CD4-positive, alpha-beta T cell treated with Interleukin-1 beta for 1 hour (primary cell): ENCODE measurements around the gene TSPAN33.
"Not testable (repeated sequence)": the region's sequence is repeated elsewhere in the genome, so short reads cannot be mapped to it uniquely, and the experiment has no call there.

Experiments
- DNase-seq, 2 donors: peaks; one replicate each; pipeline ENCODE4 v3.0.0-alpha.2; 2020 to 2022

The TSPAN33 gene

GRCh38 chr7:129209067-129209926 lies 64.8 kb downstream of the TSPAN33 start:
- no peak for DNase-seq

GRCh38 chr7:129210256-129210988 lies 65.9 kb downstream of the TSPAN33 start:
- DNase-seq: peak; percentile 48 to 67

GRCh38 chr7:129210989-129211312 lies 66.4 kb downstream of the TSPAN33 start:
- no peak for DNase-seq

- DNase-seq: no peak
These were observed 67.6 kb downstream of the TSPAN33 start for GRCh38 chr7:129212126-129212525.

- no peak for DNase-seq
These were observed 68.1 kb downstream of the TSPAN33 start for GRCh38 chr7:129212596-129212995.

GRCh38 chr7:129213828-129214227 lies 69.3 kb downstream of the TSPAN33 start:
- no peak for DNase-seq

GRCh38 chr7:129215691-129216090 lies 71.2 kb downstream of the TSPAN33 start:
- DNase-seq: not testable (repeated sequence)

- not testable (repeated sequence) for DNase-seq
These were observed 71.7 kb downstream of the TSPAN33 start for GRCh38 chr7:129216101-129216715.

- not testable (repeated sequence) for DNase-seq
These were observed 72.4 kb downstream of the TSPAN33 start for GRCh38 chr7:129216821-129217416.

GRCh38 chr7:129218514-129219062 lies 74.1 kb downstream of the TSPAN33 start:
- peak; percentile 77 to 82 for DNase-seq

GRCh38 chr7:129219166-129219565 lies 74.7 kb downstream of the TSPAN33 start:
- DNase-seq: not testable (repeated sequence)
